ENCODE results near the gene TAL2. TPM values are rescaled to one million over a fixed set of nuclear protein-coding genes. Genes with fewer than 3 reads are reported as not detected.

Gene TAL2
- total and polyA plus RNA-seq, 9 of the 15 experiments (the other 6 are each of a cell fraction or from before 2014, with no cell fraction given): 0.21 to 3.7 (median 1.1) TPM; not detected in 1

DNA sequence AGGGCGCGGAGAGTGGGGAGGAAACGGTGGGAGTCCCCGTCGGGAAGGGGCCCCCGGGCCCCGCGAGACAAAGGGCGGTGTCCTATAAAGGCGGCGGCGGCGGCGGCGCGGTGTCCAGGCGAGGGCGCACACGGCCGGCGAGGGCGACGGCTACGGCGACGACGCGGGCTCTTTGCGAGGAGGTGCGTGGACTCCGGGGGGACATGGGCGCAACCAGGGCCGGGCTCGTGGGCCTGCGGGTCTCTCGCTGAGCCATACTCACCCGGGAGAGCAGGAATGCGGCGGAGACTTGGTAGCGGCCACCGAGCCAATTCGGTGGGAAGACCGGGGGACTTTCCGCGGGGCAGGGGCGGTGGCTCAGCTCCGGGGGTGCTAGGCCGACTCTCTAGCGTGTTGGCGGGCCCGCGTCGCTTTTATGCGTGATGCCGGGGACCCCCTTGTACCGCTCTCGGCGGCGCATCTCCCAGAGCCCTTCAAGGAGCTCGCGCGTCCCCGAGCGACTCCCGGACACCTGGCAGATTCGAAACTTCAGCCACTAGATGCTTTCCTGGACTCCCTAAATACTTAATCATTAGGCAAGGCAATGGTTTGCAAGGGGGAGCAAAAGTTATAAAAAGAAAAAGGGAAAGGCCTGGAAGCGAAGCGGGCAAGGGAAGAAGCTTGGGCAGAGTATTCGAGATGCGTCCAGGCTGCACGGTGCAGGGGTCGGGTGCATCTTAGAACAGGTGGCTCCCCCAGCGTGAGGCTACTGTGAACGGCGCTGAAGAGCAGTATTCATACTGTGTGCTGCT is 5.9 kb upstream of the TAL2 start (continued):
- TF ChIP-seq E4F1 (CRISPR knock-in tag; IDR thresholded peaks at IDR 0.05; ENCODE audit: borderline replicate concordance): no peak
- 0 out of 2 replicates have a peak, but pooled peaks have one; percentile 72 for TF ChIP-seq HMGXB4 (CRISPR knock-in tag; IDR thresholded peaks at IDR 0.05)
- TF ChIP-seq BCOR (IDR thresholded peaks at IDR 0.05): peak; percentile 22; the same call in 1 of the 2 replicates
- TF ChIP-seq MBD1 (CRISPR knock-in tag; IDR thresholded peaks at IDR 0.05): no peak
- TF ChIP-seq ZBTB49 (CRISPR knock-in tag; IDR thresholded peaks at IDR 0.05; ENCODE audit: borderline replicate concordance): peak; percentile 79; the same call in 1 of the 2 replicates
- TF ChIP-seq MTA3 (IDR thresholded peaks at IDR 0.05; ENCODE audit: borderline replicate concordance): peak; percentile 86; the same call in 1 of the 2 replicates
- TF ChIP-seq KDM2B (CRISPR knock-in tag; IDR thresholded peaks at IDR 0.05): peak; percentile 42; the same call in 1 of the 2 replicates
- no peak for TF ChIP-seq KAT2B (IDR thresholded peaks at IDR 0.05; ENCODE audit: low read depth, low read length)
- peak; percentile 67 for TF ChIP-seq GATAD2B (IDR thresholded peaks at IDR 0.05; ENCODE audit: borderline replicate concordance)
- TF ChIP-seq ETV1 (tag; conservative IDR thresholded peaks at IDR 0.05; ENCODE audit: low read depth): no peak
- peak in 1 of 2 experiments; percentile 39; a peak in 2 of 4 replicates for TF ChIP-seq HDAC1 (IDR thresholded peaks at IDR 0.05)
- no peak for TF ChIP-seq ZKSCAN1 (IDR thresholded peaks at IDR 0.05; ENCODE audit: low read depth, low read length)
- TF ChIP-seq PHF20 (IDR thresholded peaks at IDR 0.05; ENCODE audit: partially characterized antibody): peak; percentile 35
- no peak for TF ChIP-seq ZNF143 (CRISPR knock-in tag; IDR thresholded peaks at IDR 0.05)
- TF ChIP-seq CREB3L1 (IDR thresholded peaks at IDR 0.05; ENCODE audit: borderline replicate concordance, low read depth): peak; percentile 61; the same call in 1 of the 2 replicates
- no peak for TF ChIP-seq IRF2 (CRISPR knock-in tag; IDR thresholded peaks at IDR 0.05)
- peak; percentile 25; the same call in 1 of the 2 replicates for TF ChIP-seq NFIC (IDR thresholded peaks at IDR 0.05)

Measured in K562 (cell line).